ENCODE results near the gene ZNF469. TPM values are rescaled to one million over a fixed set of nuclear protein-coding genes. Genes with fewer than 3 reads are reported as not detected.

ZNF469 gene
- total RNA-seq, 1 donor from 2014 or later = 0.41 TPM

GRCh38 chr16:88345721-88346560, 36.8 kb upstream of the ZNF469 start:
- DNase-seq (ENCODE audit: low spot score in 2 of 2) = no peak
- FAIRE-seq = no peak

- no peak for DNase-seq (ENCODE audit: low spot score in 2 of 2)
- FAIRE-seq = no peak
Observed at GRCh38 chr16:88346680-88347505, 35.9 kb upstream of the ZNF469 start.

- no peak for FAIRE-seq
- no peak for DNase-seq (ENCODE audit: low spot score in 2 of 2)
Observed at GRCh38 chr16:88347656-88348376, 34.9 kb upstream of the ZNF469 start.

GRCh38 chr16:88348377-88349152, 34.2 kb upstream of the ZNF469 start:
- FAIRE-seq (no peak), DNase-seq (ENCODE audit: low spot score in 2 of 2) (no peak)

GRCh38 chr16:88349153-88349902, 33.4 kb upstream of the ZNF469 start:
- DNase-seq (ENCODE audit: low spot score in 2 of 2) = no peak
- no peak for FAIRE-seq

- DNase-seq (ENCODE audit: low spot score in 2 of 2) (no peak), FAIRE-seq (no peak)
Observed at GRCh38 chr16:88349903-88350900, 32.6 kb upstream of the ZNF469 start.

GRCh38 chr16:88350922-88351321, 31.8 kb upstream of the ZNF469 start:
- no peak for DNase-seq (ENCODE audit: low spot score in 2 of 2)
- FAIRE-seq = no peak

GRCh38 chr16:88351491-88352101, 31.2 kb upstream of the ZNF469 start:
- DNase-seq (ENCODE audit: low spot score in 2 of 2) (no peak), FAIRE-seq (no peak)

- DNase-seq (ENCODE audit: low spot score in 2 of 2) = no peak
- no peak for FAIRE-seq
Observed at GRCh38 chr16:88352261-88353200, 30.2 kb upstream of the ZNF469 start.

GRCh38 chr16:88353232-88353631, 29.5 kb upstream of the ZNF469 start:
- no peak for DNase-seq (ENCODE audit: low spot score in 2 of 2)
- no peak for FAIRE-seq

- no peak for DNase-seq (ENCODE audit: low spot score in 2 of 2)
- FAIRE-seq = no peak
Observed at GRCh38 chr16:88353691-88354090, 29.1 kb upstream of the ZNF469 start.

GRCh38 chr16:88354229-88355092, 28.3 kb upstream of the ZNF469 start:
- FAIRE-seq = no peak
- no peak for DNase-seq (ENCODE audit: low spot score in 2 of 2)

GRCh38 chr16:88355093-88355388, 27.7 kb upstream of the ZNF469 start:
- DNase-seq (ENCODE audit: low spot score in 2 of 2) (no peak), FAIRE-seq (no peak)

GRCh38 chr16:88355389-88356123, 27.2 kb upstream of the ZNF469 start:
- FAIRE-seq (no peak), DNase-seq (ENCODE audit: low spot score in 2 of 2) (no peak)

GRCh38 chr16:88356124-88356726, 26.5 kb upstream of the ZNF469 start:
- no peak for FAIRE-seq
- DNase-seq (ENCODE audit: low spot score in 2 of 2) = no peak
